Endothelial cell of umbilical vein (primary cell): ENCODE measurements around the gene UNC5B. TPM values are rescaled to one million over a fixed set of nuclear protein-coding genes. Genes with fewer than 3 reads are reported as not detected.

ENCODE experiments used
- BruUV-seq: library from RNA; stranded (reverse); fragments of 400-500 nt; replicated peaks from 2 replicates; lab custom pipeline; 2021; lab: Mats Ljungman, UMichigan
- CTCF ChIA-PET: fragments of 300-600, 350-600 bp; sonication (Branson Sonifier 250); formaldehyde crosslinking; loops from one replicate; lab custom pipeline; 2021; ENCODE audit warnings: antibody characterized with exemption, inconsistent platforms; lab: Charles Lee
- POLR2A ChIA-PET: fragments of 300-600, 350-600 bp; sonication (Branson Sonifier 250); formaldehyde crosslinking; loops from one replicate; lab custom pipeline; 2021; ENCODE audit warnings: antibody characterized with exemption, inconsistent platforms; lab: Charles Lee
- DNase-seq: peaks from one replicate; pipeline ENCODE4 v3.0.0-alpha.2; 2011; ENCODE audit warnings: low read depth, low spot score
- FAIRE-seq: peaks from 2 replicates; lab custom pipeline; 2011; peaks lifted over from hg19 to GRCh38; lab: Jason Lieb, UNC
- H2AFZ ChIP-seq: 2 replicates; pipeline ENCODE4 v1.6.0; 2012; ENCODE audit warnings: low read depth, low read length, control low read depth, inconsistent platforms
- H3K27ac ChIP-seq: 2 replicates; pipeline ENCODE4 v1.5.1; 2011; ENCODE audit warnings: low read depth, mild to moderate bottlenecking, control low read depth, low read length, moderate library complexity; ENCODE audit not compliant: insufficient read depth
- H3K27me3 ChIP-seq, 2 experiments: 2 replicates each; pipeline versions ENCODE4 v1.6.0 to v1.6.1; 2011; ENCODE audit warnings: low read length in 2 of 2, mixed read lengths in 1 of 2; ENCODE audit not compliant: control insufficient read depth in 2 of 2, insufficient read depth in 2 of 2
- H3K36me3 ChIP-seq, 2 experiments: 2 replicates in 1 of 2; 3 replicates in 1 of 2; pipeline ENCODE4 v1.5.1; 2011; ENCODE audit warnings: low read length in 2 of 2, mild to moderate bottlenecking in 1 of 2, moderate library complexity in 1 of 2; ENCODE audit not compliant: control insufficient read depth in 2 of 2, insufficient read depth in 2 of 2; ENCODE audit errors: extremely low read depth in 1 of 2
- H3K4me1 ChIP-seq: 3 replicates; pipeline ENCODE4 v1.5.1; 2011; ENCODE audit warnings: mild to moderate bottlenecking, low read length; ENCODE audit not compliant: control insufficient read depth, insufficient read depth; ENCODE audit errors: extremely low read depth
- H3K4me2 ChIP-seq: 2 replicates; pipeline ENCODE4 v1.6.1; 2011; ENCODE audit warnings: low read length, control low read depth, mixed read lengths; ENCODE audit not compliant: insufficient read depth
- H3K4me3 ChIP-seq, 3 experiments: fragments of 200-600 bp in 1 of 3; sonication (generic), shearing (Covaris generic) in 1 of 3; replicated peaks in 1 of 3; 2 replicates each; pipeline ENCODE4 v1.5.1; 2011 to 2016; ENCODE audit warnings: control low read depth in 3 of 3, low read length in 3 of 3, mild to moderate bottlenecking in 2 of 3, inconsistent platforms in 1 of 3, low read depth in 1 of 3, moderate library complexity in 1 of 3; ENCODE audit not compliant: insufficient read depth in 1 of 3
- H3K79me2 ChIP-seq: 2 replicates; pipeline ENCODE4 v1.6.0; 2012; ENCODE audit warnings: low read length, inconsistent platforms; ENCODE audit not compliant: control insufficient read depth, insufficient read depth
- H3K9ac ChIP-seq: replicated peaks from 2 replicates; pipeline ENCODE3; 2011; ENCODE audit warnings: low read length, control low read depth; ENCODE audit not compliant: insufficient read depth; ENCODE audit errors: extremely low read depth
- H3K9me1 ChIP-seq: replicated peaks from 3 replicates; pipeline ENCODE4 v1.6.0; 2011; ENCODE audit warnings: mild to moderate bottlenecking, low read length; ENCODE audit not compliant: control insufficient read depth, insufficient read depth; ENCODE audit errors: extremely low read depth
- H3K9me3 ChIP-seq: replicated peaks from 2 replicates; pipeline ENCODE4 v1.5.1; 2012; ENCODE audit warnings: low read length, inconsistent platforms; ENCODE audit not compliant: control insufficient read depth, insufficient read depth
- H4K20me1 ChIP-seq: replicated peaks from 2 replicates; pipeline ENCODE3; 2011; ENCODE audit warnings: mild to moderate bottlenecking, low read length; ENCODE audit not compliant: control insufficient read depth, insufficient read depth; ENCODE audit errors: extremely low read depth
- FOS ChIP-seq: IDR thresholded peaks from 2 replicates; pipeline ENCODE4 v1.6.1; 2011; ENCODE audit warnings: mild to moderate bottlenecking, low read length, moderate library complexity, borderline replicate concordance; ENCODE audit not compliant: insufficient read depth
- GATA2 ChIP-seq: IDR thresholded peaks from 2 replicates; pipeline ENCODE4 v1.7.0; 2011; ENCODE audit warnings: low read depth, mild to moderate bottlenecking, moderate library complexity, mixed read lengths, low read length; ENCODE audit not compliant: insufficient read length, insufficient read depth
- JUN ChIP-seq: IDR thresholded peaks from 2 replicates; pipeline ENCODE4 v1.6.1; 2011; ENCODE audit warnings: borderline replicate concordance, low read depth; ENCODE audit not compliant: insufficient read length, insufficient read depth
- MAX ChIP-seq: IDR thresholded peaks from 2 replicates; pipeline ENCODE4 v1.6.1; 2011; ENCODE audit not compliant: insufficient read depth, insufficient read length
- MYC ChIP-seq: IDR thresholded peaks from one replicate; pipeline ENCODE4 v1.6.1; 2011; ENCODE audit warnings: mild to moderate bottlenecking, low read depth, low read length
- POLR2A ChIP-seq: IDR thresholded peaks from 2 replicates; pipeline ENCODE4 v1.6.1; 2012; ENCODE audit warnings: low read depth, mild to moderate bottlenecking, control low read depth, low read length
- POLR2AphosphoS5 ChIP-seq: IDR thresholded peaks from 2 replicates; pipeline ENCODE4 v1.6.1; 2012; ENCODE audit warnings: low read depth, mild to moderate bottlenecking, control low read depth, low read length, moderate library complexity; ENCODE audit not compliant: insufficient read depth
- dilution Hi-C: fragments of 300-500 bp; cut with MboI; formaldehyde crosslinking; loops from one replicate; pipeline ENCODE4 v1.15.0; 2019; ENCODE audit warnings: low sequenced_read_pairs; ENCODE audit not compliant: extremely low pct_ligation_motif_present
- intact Hi-C: fragments of 100-400 bp; cut with micrococcal nuclease; formaldehyde crosslinking; loops from one replicate; pipeline ENCODE4 v1.10.0; 2022
- polyA plus RNA-seq, 4 experiments: library from polyadenylated mRNA; depleted of rRNA in 3 of 4; stranded (reverse) in 3 of 4; unstranded in 1 of 4; fragments of >200 nt; gene quantifications; 2 replicates each; pipeline versions ENCODE4 v1.2.1 to v1.2.3, GENCODE V29; 2011 to 2012; ENCODE audit warnings: missing spikeins in 1 of 4
- total RNA-seq: library from RNA; stranded (reverse); gene quantifications from 2 replicates; pipeline ENCODE4 v1.2.3, GENCODE V29; 2021
- TF ChIP-seq, protein P1 (sequence below), 2 donors: IDR thresholded peaks; 1 replicate in 1 of 2; 2 replicates in 1 of 2; pipeline ENCODE4 v1.5.1; 2011; ENCODE audit warnings: low read length in 2 of 2, mild to moderate bottlenecking in 2 of 2, moderate library complexity in 2 of 2, control low read depth in 1 of 2, inconsistent platforms in 1 of 2, low read depth in 1 of 2; ENCODE audit not compliant: insufficient read depth in 1 of 2; ENCODE audit errors: extremely low read depth in 1 of 2

UNC5B gene
- total and polyA plus RNA-seq, 2 donors (not counting 3 experiments of a cell fraction or from before 2014, with no cell fraction given): 0.39 to 2.5 TPM

GRCh38 chr10:71203716-71204115 is 8.7 kb upstream of the UNC5B start:
- FAIRE-seq: no peak

More at GRCh38 chr10:71203716-71204115, 8.7 kb upstream of the UNC5B start:
- Histone ChIP-seq H3K4me1 (peaks cover 17% of the 10 kb centered on the region), H3K9me3 (no peaks in the 10 kb centered on the region), H3K9ac (no peak overlapping the region), H3K27ac (no peak overlapping the region), H3K79me2 (no peaks in the 10 kb centered on the region), H3K27me3 (peaks cover 4 to 10% of the 10 kb centered on the region in 2 experiments), H3K36me3 (no peaks in the 10 kb centered on the region), H3K9me1 (no peaks in the 10 kb centered on the region), H3K4me3 (no peak overlapping the region), H4K20me1 (no peaks in the 10 kb centered on the region), H3K4me2 (no peak overlapping the region), H2AFZ (no peak overlapping the region)
- ChIA-PET POLR2A (no interaction called here), CTCF (interaction anchor here (1.4 kb wide), 1 partner anchor 9 kb away, joined by 4 read pairs; no protein-coding TSS in a partner anchor)
- DNase-seq: no peak
- BruUV-seq: no TSS peak
- dilution Hi-C loops: no loop called here
- intact Hi-C loops: loop anchor here (10.0 kb wide), 1 partner anchor 139 kb away; no protein-coding TSS in a partner anchor
- TF ChIP-seq FOS: no peak
- no peak for TF ChIP-seq MYC
- TF ChIP-seq JUN: no peak
- TF ChIP-seq POLR2AphosphoS5: no peak
- TF ChIP-seq, protein P1, sequence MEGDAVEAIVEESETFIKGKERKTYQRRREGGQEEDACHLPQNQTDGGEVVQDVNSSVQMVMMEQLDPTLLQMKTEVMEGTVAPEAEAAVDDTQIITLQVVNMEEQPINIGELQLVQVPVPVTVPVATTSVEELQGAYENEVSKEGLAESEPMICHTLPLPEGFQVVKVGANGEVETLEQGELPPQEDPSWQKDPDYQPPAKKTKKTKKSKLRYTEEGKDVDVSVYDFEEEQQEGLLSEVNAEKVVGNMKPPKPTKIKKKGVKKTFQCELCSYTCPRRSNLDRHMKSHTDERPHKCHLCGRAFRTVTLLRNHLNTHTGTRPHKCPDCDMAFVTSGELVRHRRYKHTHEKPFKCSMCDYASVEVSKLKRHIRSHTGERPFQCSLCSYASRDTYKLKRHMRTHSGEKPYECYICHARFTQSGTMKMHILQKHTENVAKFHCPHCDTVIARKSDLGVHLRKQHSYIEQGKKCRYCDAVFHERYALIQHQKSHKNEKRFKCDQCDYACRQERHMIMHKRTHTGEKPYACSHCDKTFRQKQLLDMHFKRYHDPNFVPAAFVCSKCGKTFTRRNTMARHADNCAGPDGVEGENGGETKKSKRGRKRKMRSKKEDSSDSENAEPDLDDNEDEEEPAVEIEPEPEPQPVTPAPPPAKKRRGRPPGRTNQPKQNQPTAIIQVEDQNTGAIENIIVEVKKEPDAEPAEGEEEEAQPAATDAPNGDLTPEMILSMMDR (IDR thresholded peaks at IDR 0.05; ENCODE audit: extremely low read depth in 1 of 2, insufficient read depth in 1 of 2, low read depth in 1 of 2, low read length in 2 of 2): no peak
- TF ChIP-seq POLR2A: no peak
- no peak for TF ChIP-seq GATA2
- TF ChIP-seq MAX: no peak
